Activated CD4-positive, alpha-beta memory T cell treated with anti-CD3 and anti-CD28 coated beads, Interleukin-2, amount 10 ng/mL, durations not matched to agents 7 days and 5 days (primary cell): ENCODE measurements around the gene PLPPR3. TPM values are rescaled to one million over a fixed set of nuclear protein-coding genes. Genes with fewer than 3 reads are reported as not detected.

Experiments used
- CTCF ChIA-PET: fragments of 350-600 bp; sonication (Branson Sonifier 250); formaldehyde crosslinking; loops from one replicate; lab custom pipeline; 2021; ENCODE audit warnings: antibody characterized with exemption, inconsistent platforms; lab: Charles Lee
- POLR2A ChIA-PET: fragments of 350-600 bp; sonication (Branson Sonifier 250); formaldehyde crosslinking; loops from one replicate; lab custom pipeline; 2021; ENCODE audit warnings: antibody characterized with exemption; lab: Charles Lee
- DNase-seq: peaks from one replicate; pipeline ENCODE4 v3.0.0-alpha.2; 2020
- H3K27ac Mint-ChIP-seq: one replicate; pipeline ENCODE4 v1.8.0; 2021; ENCODE audit warnings: mild to moderate bottlenecking, mixed read lengths
- H3K27me3 Mint-ChIP-seq: one replicate; pipeline ENCODE4 v1.8.0; 2021; ENCODE audit warnings: mixed read lengths
- H3K36me3 Mint-ChIP-seq: one replicate; pipeline ENCODE4 v1.8.0; 2021; ENCODE audit warnings: low read depth, mixed read lengths
- H3K4me1 Mint-ChIP-seq: one replicate; pipeline ENCODE4 v1.8.0; 2021; ENCODE audit warnings: mixed read lengths
- H3K4me3 Mint-ChIP-seq: one replicate; pipeline ENCODE4 v1.8.0; 2021; ENCODE audit warnings: mild to moderate bottlenecking, mixed read lengths
- H3K9me3 Mint-ChIP-seq: one replicate; pipeline ENCODE4 v1.8.0; 2021; ENCODE audit warnings: mixed read lengths
- total RNA-seq, 2 experiments: library from RNA; stranded (reverse); gene quantifications; one replicate each; pipeline ENCODE4 v1.2.3, GENCODE V29; 2021

Gene PLPPR3
- total RNA-seq = not detected

GRCh38 chr19:821825-822503 is at the start of gene PLPPR3:
Gene PLPPR3, minus strand, starts transcription at chr19:821955. Its CDS starts 396 bp downstream, at chr19:821559.
- Mint-ChIP-seq H3K4me3 (no peak within 1 kb of the TSS), H3K4me1 (no peaks in the 10 kb centered on the region), H3K27ac (no peak within 1 kb of the TSS), H3K9me3 (no peaks in the 10 kb centered on the region), H3K36me3 (no peaks in the 10 kb centered on the region), H3K27me3 (peaks cover 24% of the 10 kb centered on the region)
- DNase-seq = no peak
- ChIA-PET POLR2A (no interaction called here), CTCF (no interaction called here)

- Mint-ChIP-seq H3K27me3 (no peaks in the 10 kb centered on the region), H3K4me3 (no peak overlapping the region), H3K9me3 (no peaks in the 10 kb centered on the region), H3K4me1 (peaks cover 11% of the 10 kb centered on the region), H3K36me3 (peaks cover 23% of the 10 kb centered on the region), H3K27ac (no peak overlapping the region)
- POLR2A ChIA-PET = no interaction called here
- CTCF ChIA-PET = no interaction called here
- DNase-seq = no peak
These were observed 49.2 kb upstream of the PLPPR3 start for GRCh38 chr19:870963-871401.

GRCh38 chr19:870314-870713 is 48.6 kb upstream of the PLPPR3 start:
- Mint-ChIP-seq H3K36me3 (peaks cover 23% of the 10 kb centered on the region), H3K27ac (peak overlapping the region; percentile 6), H3K4me3 (no peak overlapping the region), H3K27me3 (no peaks in the 10 kb centered on the region), H3K9me3 (no peaks in the 10 kb centered on the region), H3K4me1 (peaks cover 13% of the 10 kb centered on the region)
- ChIA-PET POLR2A (no interaction called here), CTCF (no interaction called here)
- no peak for DNase-seq

- peaks cover 13% of the 10 kb centered on the region for H3K4me1 Mint-ChIP-seq
- H3K27ac Mint-ChIP-seq = no peak overlapping the region
- ChIA-PET CTCF (no interaction called here), POLR2A (no interaction called here)
- peaks cover 23% of the 10 kb centered on the region for H3K36me3 Mint-ChIP-seq
- DNase-seq = no peak
- H3K4me3 Mint-ChIP-seq = no peak overlapping the region
- H3K9me3 Mint-ChIP-seq = no peaks in the 10 kb centered on the region
- no peaks in the 10 kb centered on the region for H3K27me3 Mint-ChIP-seq
These were observed 47.8 kb upstream of the PLPPR3 start for GRCh38 chr19:869245-870177.

- Mint-ChIP-seq H3K9me3 (no peaks in the 10 kb centered on the region), H3K36me3 (peaks cover 23% of the 10 kb centered on the region), H3K4me3 (no peak overlapping the region), H3K27me3 (no peaks in the 10 kb centered on the region), H3K27ac (no peak overlapping the region), H3K4me1 (peaks cover 16% of the 10 kb centered on the region)
- ChIA-PET POLR2A (no interaction called here), CTCF (no interaction called here)
- DNase-seq = no peak
These were observed 46.9 kb upstream of the PLPPR3 start for GRCh38 chr19:868458-869244.

GRCh38 chr19:867855-868457 is 46.2 kb upstream of the PLPPR3 start:
- Mint-ChIP-seq H3K36me3 (peaks cover 23% of the 10 kb centered on the region), H3K27me3 (no peaks in the 10 kb centered on the region), H3K9me3 (no peaks in the 10 kb centered on the region), H3K27ac (no peak overlapping the region), H3K4me1 (peaks cover 22% of the 10 kb centered on the region), H3K4me3 (no peak overlapping the region)
- ChIA-PET CTCF (no interaction called here), POLR2A (no interaction called here)
- no peak for DNase-seq

- Mint-ChIP-seq H3K4me1 (peaks cover 24% of the 10 kb centered on the region), H3K27ac (no peak overlapping the region), H3K27me3 (no peaks in the 10 kb centered on the region), H3K36me3 (peaks cover 21% of the 10 kb centered on the region), H3K9me3 (no peaks in the 10 kb centered on the region), H3K4me3 (no peak overlapping the region)
- POLR2A ChIA-PET = interaction anchor here (0.6 kb wide), 1 partner anchor 26 kb away, joined by 4 read pairs; the partner anchor contains the start of genes MED16 and RNU6-9
- DNase-seq = no peak
- CTCF ChIA-PET = no interaction called here
These were observed 45.6 kb upstream of the PLPPR3 start for GRCh38 chr19:867301-867793.

- H3K9me3 Mint-ChIP-seq = no peaks in the 10 kb centered on the region
- H3K27me3 Mint-ChIP-seq = no peaks in the 10 kb centered on the region
- no peak overlapping the region for H3K4me3 Mint-ChIP-seq
- CTCF ChIA-PET = no interaction called here
- H3K4me1 Mint-ChIP-seq = peaks cover 19% of the 10 kb centered on the region
- no peak for DNase-seq
- POLR2A ChIA-PET = interaction anchor here (0.6 to 1.1 kb wide), 2 partner anchors 26 to 43 kb away, joined by 3 to 4 read pairs; partner anchors contain the start of genes MED16 and RNU6-9
- no peak overlapping the region for H3K27ac Mint-ChIP-seq
- H3K36me3 Mint-ChIP-seq = peaks cover 21% of the 10 kb centered on the region
These were observed 45.1 kb upstream of the PLPPR3 start for GRCh38 chr19:866769-867300.

- Mint-ChIP-seq H3K4me3 (peak overlapping the region; percentile 68), H3K4me1 (peaks cover 20% of the 10 kb centered on the region), H3K27ac (peak overlapping the region; percentile 79), H3K27me3 (peaks cover 10% of the 10 kb centered on the region), H3K36me3 (peaks cover 7% of the 10 kb centered on the region), H3K9me3 (no peaks in the 10 kb centered on the region)
- DNase-seq = no peak
- ChIA-PET CTCF (interaction anchor here (0.7 to 2.8 kb wide), 23 partner anchors 9 to 381 kb away, joined by 3 to 37 read pairs (median 4); partner anchors contain the start of genes FSTL3, KISS1R, MED16 and R3HDM4), POLR2A (interaction anchor here (0.6 to 3.5 kb wide), 11 partner anchors 8 to 406 kb away, joined by 3 to 17 read pairs (median 6); partner anchors contain the start of genes CIRBP, MED16, RNU6-9 and WDR18)
These were observed 41.5 kb upstream of the PLPPR3 start for GRCh38 chr19:863315-863620.

GRCh38 chr19:862581-863314 is 41.0 kb upstream of the PLPPR3 start:
- peaks cover 21% of the 10 kb centered on the region for H3K4me1 Mint-ChIP-seq
- peak overlapping the region; percentile 68 for H3K4me3 Mint-ChIP-seq
- peaks cover 10% of the 10 kb centered on the region for H3K27me3 Mint-ChIP-seq
- H3K36me3 Mint-ChIP-seq = peaks cover 5% of the 10 kb centered on the region
- DNase-seq = peak; percentile 86
- POLR2A ChIA-PET = interaction anchor here (1.0 to 3.5 kb wide), 7 partner anchors 31 to 406 kb away, joined by 3 to 17 read pairs (median 8); partner anchors contain the start of genes CIRBP, MED16, RNU6-9 and WDR18
- H3K27ac Mint-ChIP-seq = peak overlapping the region; percentile 79
- no peaks in the 10 kb centered on the region for H3K9me3 Mint-ChIP-seq
- CTCF ChIA-PET = interaction anchor here (0.7 to 2.8 kb wide), 13 partner anchors 30 to 381 kb away, joined by 3 to 37 read pairs (median 8); partner anchors contain the start of genes KISS1R, MED16, R3HDM4 and RNU6-9
